ENCODE measurements around the gene MAN2B1.

The MAN2B1 gene

GRCh38 chr19:12664406-12665280 lies 1.9 kb downstream of the MAN2B1 start:
- H3K4me3 ChIP-seq (ENCODE audit: low read depth, low read length): no peak overlapping the region
- in situ Hi-C loops (cut with HindIII; ENCODE audit: low sequenced_read_pairs): no loop called here
- no peak for DNase-seq (ENCODE audit: low read depth)
- TF ChIP-seq CTCF (IDR thresholded peaks at IDR 0.05; ENCODE audit: low read depth, low read length, missing control alignments): no peak

GRCh38 chr19:12660980-12661379 lies 5.6 kb downstream of the MAN2B1 start:
- in situ Hi-C loops (cut with HindIII; ENCODE audit: low sequenced_read_pairs): no loop called here
- no peak overlapping the region for H3K4me3 ChIP-seq (ENCODE audit: low read depth, low read length)
- no peak for TF ChIP-seq CTCF (IDR thresholded peaks at IDR 0.05; ENCODE audit: low read depth, low read length, missing control alignments)
- no peak for DNase-seq (ENCODE audit: low read depth)

- TF ChIP-seq CTCF (IDR thresholded peaks at IDR 0.05; ENCODE audit: low read depth, low read length, missing control alignments): no peak
- H3K4me3 ChIP-seq (ENCODE audit: low read depth, low read length): no peak overlapping the region
- no peak for DNase-seq (ENCODE audit: low read depth)
- in situ Hi-C loops (cut with HindIII; ENCODE audit: low sequenced_read_pairs): no loop called here
Observed at GRCh38 chr19:12657966-12658365, 8.6 kb downstream of the MAN2B1 start.

- no peak overlapping the region for H3K4me3 ChIP-seq (ENCODE audit: low read depth, low read length)
- no peak for TF ChIP-seq CTCF (IDR thresholded peaks at IDR 0.05; ENCODE audit: low read depth, low read length, missing control alignments)
- in situ Hi-C loops (cut with HindIII; ENCODE audit: low sequenced_read_pairs): no loop called here
- DNase-seq (ENCODE audit: low read depth): no peak
Observed at GRCh38 chr19:12656899-12657571, 9.5 kb downstream of the MAN2B1 start.

DNA sequence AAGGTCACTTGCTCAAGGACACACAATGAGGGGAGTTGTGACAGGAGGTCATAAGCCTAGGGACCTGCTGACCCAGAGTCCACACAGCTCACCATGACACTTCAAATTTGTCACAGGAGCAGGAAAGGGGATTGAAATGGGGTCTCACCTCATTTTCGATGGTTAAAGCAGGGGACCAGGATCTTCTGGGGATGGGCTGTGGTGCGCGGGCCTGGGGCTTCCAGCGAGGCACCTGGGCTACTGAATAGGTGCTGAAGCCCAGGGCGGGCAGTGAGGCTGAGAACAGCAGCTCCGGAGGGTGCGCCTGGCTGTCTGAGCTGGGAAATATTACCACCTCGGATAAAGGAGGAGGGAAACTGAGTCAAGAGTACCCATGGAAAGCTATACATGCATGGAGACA lies 11.0 kb downstream of the MAN2B1 start:
- no peak for DNase-seq (ENCODE audit: low read depth)
- no peak overlapping the region for H3K4me3 ChIP-seq (ENCODE audit: low read depth, low read length)
- TF ChIP-seq CTCF (IDR thresholded peaks at IDR 0.05; ENCODE audit: low read depth, low read length, missing control alignments): no peak
- in situ Hi-C loops (cut with HindIII; ENCODE audit: low sequenced_read_pairs): no loop called here

GRCh38 chr19:12652219-12652618 lies 14.3 kb downstream of the MAN2B1 start:
- H3K4me3 ChIP-seq (ENCODE audit: low read depth, low read length): no peak overlapping the region
- TF ChIP-seq CTCF (IDR thresholded peaks at IDR 0.05; ENCODE audit: low read depth, low read length, missing control alignments): no peak
- in situ Hi-C loops (cut with HindIII; ENCODE audit: low sequenced_read_pairs): no loop called here

More at GRCh38 chr19:12652219-12652618, 14.3 kb downstream of the MAN2B1 start:
- no peak for DNase-seq (ENCODE audit: low read depth)

All from astrocyte of the cerebellum (primary cell).